Uterus (tissue), 2 donors: ENCODE data around the gene OR4D11.

Experiments
- CTCF ChIP-seq, 4 experiments: fragments of 200-600 bp in 2 of 4; fragments of 450-650 bp in 2 of 4; sonication (generic) in 2 of 4; IDR thresholded peaks; one replicate each; pipeline ENCODE4 v1.5.1; 2016 to 2019; ENCODE audit warnings: antibody characterized with exemption in 4 of 4, mild to moderate bottlenecking in 2 of 4, moderate library complexity in 1 of 4
- POLR2A ChIP-seq, 2 donors: fragments of 450-650 bp; IDR thresholded peaks; one replicate each; pipeline ENCODE4 v1.6.1; 2016; ENCODE audit warnings: antibody characterized with exemption in 2 of 2, mild to moderate bottlenecking in 1 of 2, moderate library complexity in 1 of 2

GRCh38 chr11:59523541-59523940 is 20.2 kb downstream of the OR4D11 start:
- TF ChIP-seq CTCF (IDR thresholded peaks at IDR 0.05) (no peak), POLR2A (IDR thresholded peaks at IDR 0.05) (no peak)
